Raji (cell line): ENCODE results near the gene STAB2.

Source experiments
- POLR2A ChIP-seq: IDR thresholded peaks from 2 replicates; pipeline ENCODE4 v1.6.1; 2011; ENCODE audit warnings: low read depth, low read length, control low read depth; ENCODE audit not compliant: insufficient read depth

The STAB2 gene

DNA sequence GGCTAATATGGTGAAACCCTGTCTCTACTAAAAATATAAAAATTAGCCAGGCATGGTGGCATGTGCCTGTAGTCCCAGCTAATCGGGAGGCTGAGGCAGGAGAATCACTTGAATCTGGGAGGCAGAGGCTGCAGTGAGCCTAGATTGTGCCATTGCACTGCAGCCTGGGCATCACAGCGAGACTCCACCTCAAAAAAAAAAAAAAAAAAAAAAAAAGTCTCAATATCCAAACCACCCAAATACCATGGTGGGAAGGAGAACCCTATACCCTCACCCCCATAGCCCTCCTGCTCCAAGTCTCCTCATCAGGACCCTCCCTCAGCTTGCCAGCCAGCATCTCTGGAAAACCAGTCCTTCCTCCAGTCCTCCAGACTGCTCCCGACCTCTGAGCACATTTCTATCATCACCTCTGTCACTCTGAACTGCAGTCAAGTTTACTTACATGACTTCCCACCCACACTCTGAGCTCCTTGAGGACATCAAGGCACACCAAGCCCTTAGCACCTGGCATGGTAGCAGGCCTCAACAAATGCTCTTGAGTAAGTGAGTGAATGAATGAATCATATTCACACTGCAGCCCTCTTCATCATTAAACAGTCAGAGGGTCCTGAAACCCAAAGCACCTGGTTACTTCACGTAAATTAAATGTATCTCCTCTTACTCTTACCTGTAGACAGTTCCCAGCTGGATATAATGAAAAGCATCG, 218.7 kb downstream of the STAB2 start:
- TF ChIP-seq POLR2A = no peak

DNA sequence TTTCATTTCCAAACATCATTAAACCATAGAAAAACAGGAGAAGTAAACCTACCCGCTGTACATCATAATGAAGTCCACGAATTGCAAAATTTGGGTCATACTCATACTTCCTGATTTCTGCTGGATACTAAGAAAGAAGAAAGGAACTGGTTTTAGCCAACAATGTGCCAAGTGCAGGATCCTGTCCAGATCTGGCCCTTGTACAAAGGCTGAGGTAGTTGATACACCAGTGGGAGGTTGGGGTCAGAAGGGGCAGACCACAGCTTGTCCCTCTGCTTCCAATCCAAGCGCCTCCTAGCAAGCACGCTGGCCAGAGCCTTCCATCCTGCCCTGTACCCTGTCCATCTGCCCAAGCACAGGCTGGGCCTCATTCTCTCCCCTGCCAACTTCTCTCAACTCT, 219.7 kb downstream of the STAB2 start:
- no peak for TF ChIP-seq POLR2A

DNA sequence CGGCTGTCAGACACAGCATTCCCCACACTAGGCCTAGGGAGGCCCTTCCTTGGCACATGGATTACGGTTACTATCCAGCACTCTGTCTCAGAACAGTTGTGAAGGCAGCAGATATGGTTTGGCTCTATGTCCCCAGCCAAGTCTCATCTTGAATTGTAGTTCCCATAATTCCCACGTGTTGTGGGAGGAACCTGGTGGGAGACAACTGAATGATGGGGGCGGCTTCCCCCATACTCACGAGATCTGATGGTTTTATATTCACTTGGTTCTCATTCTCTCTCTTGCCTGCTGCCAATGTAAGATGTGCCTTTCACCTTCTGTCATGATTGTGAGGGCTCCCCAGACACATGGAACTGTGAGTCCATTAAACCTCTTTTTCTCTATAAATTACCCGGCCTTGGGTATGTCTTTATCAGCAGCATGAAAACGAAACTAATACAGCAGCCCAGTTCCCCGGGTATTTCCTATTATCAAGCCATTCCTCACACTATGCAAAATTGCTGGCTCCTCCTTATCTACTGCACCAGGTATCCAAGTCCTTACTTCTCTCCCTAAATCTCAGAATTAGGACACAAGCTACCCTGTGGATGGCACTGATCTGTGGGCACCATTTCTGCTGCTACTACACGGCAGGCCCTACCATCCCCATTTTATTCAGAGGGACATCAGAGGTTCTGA, 220.6 kb downstream of the STAB2 start:
- no peak for TF ChIP-seq POLR2A

DNA sequence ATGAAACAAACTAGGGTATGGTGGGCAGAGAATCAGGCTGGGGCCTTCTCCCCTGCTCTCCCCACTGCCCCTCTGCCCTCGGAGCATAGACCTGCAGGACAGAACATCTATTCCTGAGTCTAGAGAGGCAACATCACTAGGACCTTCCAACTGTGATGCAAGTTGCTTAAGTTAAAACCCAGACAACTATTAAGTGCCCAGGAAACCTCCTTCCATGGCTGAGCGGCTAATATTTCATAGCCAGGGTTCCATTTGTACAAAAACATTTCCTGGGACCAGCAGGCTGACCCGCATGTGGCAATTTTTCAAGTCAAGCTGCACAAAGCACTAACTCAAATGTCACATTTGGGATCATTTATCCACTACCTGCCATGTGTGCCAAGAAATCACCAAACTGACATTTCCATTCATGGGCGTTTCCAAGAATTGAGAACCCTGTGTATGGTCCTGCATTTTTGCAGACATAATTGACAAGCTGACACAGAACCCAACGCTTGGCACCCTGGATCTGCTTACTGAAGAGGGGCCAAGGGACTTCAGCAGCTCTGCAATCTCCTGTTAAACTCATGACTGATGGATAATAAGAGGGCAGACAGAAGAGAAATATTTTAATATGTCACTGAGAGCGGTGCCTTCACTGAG, 221.3 kb downstream of the STAB2 start:
- TF ChIP-seq POLR2A = no peak

DNA sequence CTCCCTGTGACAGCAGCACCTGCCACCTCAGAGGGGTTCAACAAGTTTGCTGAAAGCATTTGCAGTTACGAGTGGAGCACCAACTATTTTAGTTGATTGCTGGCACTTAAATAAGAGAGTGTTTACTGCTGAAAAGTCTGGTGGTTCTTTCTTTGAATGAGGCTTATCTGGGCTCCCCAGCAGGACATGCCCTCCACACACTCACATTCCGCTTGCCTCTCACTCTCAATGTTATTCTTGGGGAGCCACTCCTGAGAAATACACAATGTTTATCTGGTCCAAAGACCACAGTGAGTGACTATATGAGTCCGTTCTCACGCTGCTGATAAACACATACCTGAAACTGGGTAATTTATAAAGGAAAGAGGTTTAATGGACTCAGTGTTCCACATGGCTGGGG, 222.1 kb downstream of the STAB2 start:
- no peak for TF ChIP-seq POLR2A

DNA sequence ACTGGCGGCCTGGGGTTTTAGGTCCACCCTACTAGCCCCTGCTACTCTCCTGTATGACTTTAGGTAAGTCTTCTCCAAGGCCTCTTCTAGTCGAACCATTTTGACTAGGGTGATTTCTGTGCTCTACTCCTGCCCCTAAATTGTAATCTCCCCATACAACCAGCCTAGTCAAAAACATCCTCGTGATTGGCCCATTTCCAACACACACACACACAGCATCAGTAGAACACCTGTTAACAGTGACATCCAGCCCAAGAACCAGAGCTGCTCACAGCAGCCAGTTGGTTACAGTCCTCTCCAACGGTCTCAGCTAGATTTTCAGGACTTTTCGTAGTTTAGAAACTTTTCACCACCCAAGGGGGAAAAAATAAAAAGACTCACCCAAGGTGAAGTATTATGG, 223.0 kb downstream of the STAB2 start:
- no peak for TF ChIP-seq POLR2A

DNA sequence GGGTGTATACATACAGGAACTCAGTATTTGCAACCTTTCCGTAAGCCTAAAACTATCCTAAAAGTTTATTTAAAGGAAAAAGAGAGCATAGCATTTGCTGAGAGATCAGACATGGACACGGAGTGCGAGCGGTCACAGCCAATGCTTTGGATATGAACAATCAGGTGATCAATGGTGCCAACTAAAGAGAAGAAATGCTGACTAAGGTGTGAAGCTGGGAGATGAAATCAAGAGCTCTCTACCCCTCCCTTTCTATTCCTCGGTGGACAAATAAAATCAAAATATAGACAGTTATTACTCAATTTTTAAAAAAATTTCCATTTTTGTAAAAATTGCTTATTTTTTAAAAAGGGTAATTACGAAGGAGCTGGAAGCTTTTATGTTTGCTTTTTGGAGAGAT, 224.7 kb downstream of the STAB2 start:
- TF ChIP-seq POLR2A = no peak

DNA sequence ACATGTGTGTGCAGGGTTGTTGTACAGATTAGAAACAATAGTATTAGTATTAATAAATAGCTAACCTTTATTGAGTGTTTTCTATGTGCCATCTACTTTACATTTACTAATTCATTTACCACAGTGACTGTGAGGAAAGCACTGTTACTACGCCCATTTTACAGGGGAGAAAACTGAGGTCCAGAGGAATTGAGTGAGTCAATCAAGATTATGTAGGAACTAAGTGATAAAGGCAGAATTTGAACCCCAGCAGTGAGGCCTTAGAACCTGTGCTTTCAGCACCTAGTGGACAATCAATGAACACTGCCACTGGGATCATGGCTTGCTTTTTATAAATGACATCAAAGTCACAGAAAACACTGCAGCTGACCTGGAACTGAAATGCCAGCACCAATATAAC, 225.7 kb downstream of the STAB2 start:
- TF ChIP-seq POLR2A = no peak

DNA sequence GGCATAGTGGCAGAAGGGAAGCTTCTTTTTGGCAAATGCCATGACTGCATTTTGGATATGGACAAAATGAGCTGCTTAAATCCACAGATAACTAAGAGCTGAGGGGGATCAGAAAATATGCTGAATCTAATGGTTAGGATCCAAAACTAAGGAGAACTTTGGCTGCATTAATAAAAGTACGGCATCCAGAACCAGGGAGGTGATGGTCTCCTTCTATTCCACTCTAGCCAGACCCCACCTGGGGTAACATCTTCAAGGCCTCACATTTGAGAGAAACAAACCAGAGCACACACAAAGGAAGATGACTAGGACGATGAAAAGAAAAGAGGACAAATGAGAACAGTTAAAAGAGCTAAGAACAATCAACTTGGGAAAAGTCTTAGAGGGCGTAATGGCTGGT, 226.4 kb downstream of the STAB2 start:
- no peak for TF ChIP-seq POLR2A

DNA sequence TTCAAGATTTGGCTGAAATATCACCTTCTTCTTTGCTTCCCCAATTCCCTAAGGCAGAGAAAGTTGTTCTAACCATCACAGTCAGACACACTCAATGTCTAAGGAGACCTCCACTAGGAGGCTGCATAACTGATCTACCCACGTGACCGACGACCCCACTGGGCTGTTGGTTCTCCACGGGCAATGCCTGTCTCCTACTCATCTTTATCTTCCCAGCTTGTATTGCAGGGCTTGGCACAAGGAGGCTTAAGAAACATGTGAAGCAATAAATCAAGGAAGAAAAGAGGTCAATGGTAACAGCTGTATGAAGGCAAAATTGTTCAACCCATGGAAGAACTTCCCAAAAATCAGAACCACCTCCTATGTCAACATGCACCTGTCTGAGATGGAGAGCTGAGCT, 226.9 kb downstream of the STAB2 start:
- no peak for TF ChIP-seq POLR2A

DNA sequence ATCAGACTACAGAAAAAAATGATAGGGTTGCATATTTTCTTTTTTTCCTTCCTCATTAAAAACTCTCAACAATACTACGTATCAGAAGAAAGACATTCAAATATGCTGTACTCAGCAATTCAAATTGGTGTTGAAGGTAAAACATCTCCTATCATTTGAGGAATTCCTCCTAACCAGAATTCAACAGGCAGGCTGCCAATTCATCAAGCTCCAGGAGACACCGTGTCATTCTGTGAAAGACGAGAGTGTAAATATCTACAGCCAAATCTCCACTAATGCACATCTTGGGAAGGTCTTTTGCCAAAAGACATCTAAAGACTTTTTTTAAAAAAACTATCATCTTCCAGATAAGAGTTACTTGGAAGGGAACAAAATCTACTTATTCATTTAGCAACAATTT, 227.4 kb downstream of the STAB2 start:
- TF ChIP-seq POLR2A = no peak
